Measurements from ENCODE around the gene CRACR2A. TPM values are rescaled to one million over a fixed set of nuclear protein-coding genes. Genes with fewer than 3 reads are reported as not detected.

Gene CRACR2A
- total RNA-seq = 1.2 and 1.4 TPM in 2 replicates

GRCh38 chr12:3752741-3753486 lies at the start of gene CRACR2A:
Gene CRACR2A, minus strand, starts transcription at chr12:3753109. Its CDS starts 56,110 bp downstream, at chr12:3696999.

Small RNA genes within 50 kb of the gene (small RNA-seq; reads per million reads assigned to genes)
- gene RNU6-174P = not detected

Other genes starting within 250 kb of the CRACR2A start
- 11.1 and 11.4 TPM in 2 replicates for gene PARP11, start 120.3 kb upstream of the CRACR2A start, total RNA-seq